ENCODE results near the gene GAS6.
"Not testable (repeated sequence)": the region's sequence is repeated elsewhere in the genome, so short reads cannot be mapped to it uniquely, and the experiment has no call there.

The GAS6 gene

DNA sequence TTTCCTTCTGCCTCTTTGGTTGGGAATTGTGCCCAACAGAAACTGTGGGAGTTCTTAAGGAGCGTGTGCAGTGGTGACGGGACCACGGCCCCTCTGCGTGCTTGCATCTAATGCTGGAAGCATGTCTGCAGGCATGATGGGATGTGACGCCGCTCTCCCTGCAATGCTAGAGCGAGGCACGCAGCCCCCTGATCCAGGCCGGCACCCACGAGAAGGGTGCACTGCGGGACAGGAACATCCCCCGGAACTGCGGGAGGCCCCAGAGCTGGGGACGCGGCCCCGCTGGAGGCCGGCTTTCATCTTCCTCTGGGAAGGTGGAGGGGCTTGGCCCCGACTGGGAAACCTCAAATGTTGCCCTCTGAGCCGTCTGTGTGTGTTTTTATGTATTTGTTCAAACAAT is 72.1 kb downstream of the GAS6 start:
- Histone ChIP-seq H3K4me1 (ENCODE audit: low read length) (no peaks in the 10 kb centered on the region), H4K20me1 (ENCODE audit: insufficient read depth, low read length) (no peaks in the 10 kb centered on the region), H3K36me3 (replicated peaks; ENCODE audit: low read depth, low read length) (no peaks in the 10 kb centered on the region), H3K9ac (ENCODE audit: low read length) (no peak overlapping the region), H2AFZ (ENCODE audit: low read depth, low read length) (no peak overlapping the region), H3K79me2 (ENCODE audit: low read length) (no peaks in the 10 kb centered on the region), H3K4me3 (ENCODE audit: low read length) (no peak overlapping the region), H3K4me2 (ENCODE audit: low read length) (no peak overlapping the region), H3K9me3 (ENCODE audit: insufficient read depth, low read length) (no peaks in the 10 kb centered on the region), H3K27me3 (ENCODE audit: low read depth, low read length) (no peaks in the 10 kb centered on the region), H3K27ac (ENCODE audit: low read length) (no peak overlapping the region)
- no peak for TF ChIP-seq EZH2phosphoT487 (IDR thresholded peaks at IDR 0.05; ENCODE audit: low read depth)
- TF ChIP-seq, protein P1, sequence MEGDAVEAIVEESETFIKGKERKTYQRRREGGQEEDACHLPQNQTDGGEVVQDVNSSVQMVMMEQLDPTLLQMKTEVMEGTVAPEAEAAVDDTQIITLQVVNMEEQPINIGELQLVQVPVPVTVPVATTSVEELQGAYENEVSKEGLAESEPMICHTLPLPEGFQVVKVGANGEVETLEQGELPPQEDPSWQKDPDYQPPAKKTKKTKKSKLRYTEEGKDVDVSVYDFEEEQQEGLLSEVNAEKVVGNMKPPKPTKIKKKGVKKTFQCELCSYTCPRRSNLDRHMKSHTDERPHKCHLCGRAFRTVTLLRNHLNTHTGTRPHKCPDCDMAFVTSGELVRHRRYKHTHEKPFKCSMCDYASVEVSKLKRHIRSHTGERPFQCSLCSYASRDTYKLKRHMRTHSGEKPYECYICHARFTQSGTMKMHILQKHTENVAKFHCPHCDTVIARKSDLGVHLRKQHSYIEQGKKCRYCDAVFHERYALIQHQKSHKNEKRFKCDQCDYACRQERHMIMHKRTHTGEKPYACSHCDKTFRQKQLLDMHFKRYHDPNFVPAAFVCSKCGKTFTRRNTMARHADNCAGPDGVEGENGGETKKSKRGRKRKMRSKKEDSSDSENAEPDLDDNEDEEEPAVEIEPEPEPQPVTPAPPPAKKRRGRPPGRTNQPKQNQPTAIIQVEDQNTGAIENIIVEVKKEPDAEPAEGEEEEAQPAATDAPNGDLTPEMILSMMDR (IDR thresholded peaks at IDR 0.05; ENCODE audit: low read depth, low read length), result no peak

DNA sequence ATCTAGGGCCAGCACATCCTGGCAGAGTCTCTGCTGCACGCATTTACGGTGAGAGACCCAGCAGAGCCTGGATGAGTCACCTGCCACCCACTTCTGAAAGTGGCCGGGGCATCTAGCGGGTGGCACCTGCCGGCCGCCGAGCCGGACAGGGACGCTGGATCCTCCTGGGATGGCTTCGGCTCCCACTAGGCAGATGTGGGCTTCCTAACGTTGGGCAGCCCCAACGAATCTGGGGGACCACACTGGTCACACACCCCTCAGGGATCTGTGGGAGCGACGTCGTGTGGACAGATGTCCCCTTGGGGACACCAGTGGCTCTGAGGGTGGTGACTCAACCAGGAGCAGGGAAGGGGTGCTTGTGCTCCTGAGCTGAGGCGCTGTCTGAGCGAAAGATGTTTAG is 72.7 kb downstream of the GAS6 start:
- TF ChIP-seq EZH2phosphoT487 (IDR thresholded peaks at IDR 0.05; ENCODE audit: low read depth), result no peak
- TF ChIP-seq, protein P1 (IDR thresholded peaks at IDR 0.05; ENCODE audit: low read depth, low read length), result no peak
- H4K20me1 ChIP-seq (ENCODE audit: insufficient read depth, low read length), result no peaks in the 10 kb centered on the region
- no peaks in the 10 kb centered on the region; the same call in 1 of the 2 replicates for H3K9me3 ChIP-seq (ENCODE audit: insufficient read depth, low read length)
- no peaks in the 10 kb centered on the region for H3K79me2 ChIP-seq (ENCODE audit: low read length)
- H3K4me1 ChIP-seq (ENCODE audit: low read length), result no peaks in the 10 kb centered on the region
- H3K4me2 ChIP-seq (ENCODE audit: low read length), result no peak overlapping the region
- H3K4me3 ChIP-seq (ENCODE audit: low read length), result no peak overlapping the region
- no peak overlapping the region for H2AFZ ChIP-seq (ENCODE audit: low read depth, low read length)
- no peaks in the 10 kb centered on the region for H3K36me3 ChIP-seq (replicated peaks; ENCODE audit: low read depth, low read length)
- no peak overlapping the region for H3K9ac ChIP-seq (ENCODE audit: low read length)
- no peak overlapping the region for H3K27ac ChIP-seq (ENCODE audit: low read length)
- no peaks in the 10 kb centered on the region for H3K27me3 ChIP-seq (ENCODE audit: low read depth, low read length)

DNA sequence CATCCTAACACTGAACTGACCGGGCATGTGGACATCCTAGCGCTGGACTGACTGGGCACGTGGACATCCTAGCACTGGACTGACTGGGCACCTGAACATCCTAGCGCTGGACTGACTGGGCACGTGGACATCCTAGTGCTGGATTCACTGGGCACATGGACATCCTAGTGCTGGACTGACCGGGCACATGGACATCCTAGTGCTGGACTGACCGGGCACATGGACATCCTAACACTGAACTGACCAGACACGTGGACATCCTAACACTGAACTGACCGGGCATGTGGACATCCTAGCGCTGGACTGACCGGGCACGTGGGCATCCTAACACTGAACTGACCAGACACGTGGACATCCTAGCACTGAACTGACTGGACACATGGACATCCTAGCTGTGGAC is 73.9 kb downstream of the GAS6 start:
- H3K79me2 ChIP-seq (ENCODE audit: low read length); H3K4me2 ChIP-seq (ENCODE audit: low read length): not testable (repeated sequence)

DNA sequence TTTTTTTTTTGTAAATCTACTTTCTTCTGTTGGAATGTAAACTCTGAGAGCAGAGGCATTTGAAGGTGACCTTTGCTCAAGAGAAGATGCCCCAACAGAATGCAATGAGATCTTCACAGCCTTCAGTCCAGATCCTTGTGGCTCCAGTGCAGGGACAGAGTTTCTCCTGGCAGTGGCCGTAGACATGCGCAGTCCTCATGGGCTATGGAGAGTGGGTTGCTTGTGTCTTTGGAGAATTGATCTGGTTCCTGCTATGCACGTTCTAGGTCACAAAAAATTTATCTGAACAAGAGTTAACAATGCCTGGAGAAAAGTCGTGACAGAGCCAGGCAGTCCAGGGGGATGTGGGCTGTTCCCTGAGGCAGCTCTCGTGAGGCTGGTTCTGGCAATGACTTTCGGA is 74.7 kb downstream of the GAS6 start:
- H3K79me2 ChIP-seq (ENCODE audit: low read length), result no peaks in the 10 kb centered on the region
- no peak overlapping the region for H3K27ac ChIP-seq (ENCODE audit: low read length)
- TF ChIP-seq EZH2phosphoT487 (IDR thresholded peaks at IDR 0.05; ENCODE audit: low read depth), result no peak
- TF ChIP-seq, protein P1 (IDR thresholded peaks at IDR 0.05; ENCODE audit: low read depth, low read length), result no peak
- peaks cover 14% of the 10 kb centered on the region; the same call in 1 of the 2 replicates for H3K27me3 ChIP-seq (ENCODE audit: low read depth, low read length)
- H3K4me1 ChIP-seq (ENCODE audit: low read length), result no peaks in the 10 kb centered on the region
- H3K4me3 ChIP-seq (ENCODE audit: low read length), result no peak overlapping the region
- H4K20me1 ChIP-seq (ENCODE audit: insufficient read depth, low read length), result no peaks in the 10 kb centered on the region
- no peak overlapping the region for H3K4me2 ChIP-seq (ENCODE audit: low read length)
- H3K9ac ChIP-seq (ENCODE audit: low read length), result no peak overlapping the region
- H2AFZ ChIP-seq (ENCODE audit: low read depth, low read length), result no peak overlapping the region
- no peaks in the 10 kb centered on the region for H3K36me3 ChIP-seq (replicated peaks; ENCODE audit: low read depth, low read length)
- no peaks in the 10 kb centered on the region; the same call in 1 of the 2 replicates for H3K9me3 ChIP-seq (ENCODE audit: insufficient read depth, low read length)

More for the DNA sequence above, 73.9 kb downstream of the GAS6 start:
- H3K36me3 ChIP-seq (replicated peaks; ENCODE audit: low read depth, low read length); H3K4me3 ChIP-seq (ENCODE audit: low read length); H2AFZ ChIP-seq (ENCODE audit: low read depth, low read length); H3K9ac ChIP-seq (ENCODE audit: low read length); H3K27me3 ChIP-seq (ENCODE audit: low read depth, low read length); H3K27ac ChIP-seq (ENCODE audit: low read length); H3K9me3 ChIP-seq (ENCODE audit: insufficient read depth, low read length); H3K4me1 ChIP-seq (ENCODE audit: low read length); H4K20me1 ChIP-seq (ENCODE audit: insufficient read depth, low read length): not testable (repeated sequence)

Data from OCI-LY3 (cell line).